Measurements from ENCODE around the gene CISD1. TPM values are rescaled to one million over a fixed set of nuclear protein-coding genes. Genes with fewer than 3 reads are reported as not detected.

CISD1 gene
- polyA plus RNA-seq, 2 of the 4 experiments (the other 2 are of a cell fraction): 48.1 to 102 TPM

DNA sequence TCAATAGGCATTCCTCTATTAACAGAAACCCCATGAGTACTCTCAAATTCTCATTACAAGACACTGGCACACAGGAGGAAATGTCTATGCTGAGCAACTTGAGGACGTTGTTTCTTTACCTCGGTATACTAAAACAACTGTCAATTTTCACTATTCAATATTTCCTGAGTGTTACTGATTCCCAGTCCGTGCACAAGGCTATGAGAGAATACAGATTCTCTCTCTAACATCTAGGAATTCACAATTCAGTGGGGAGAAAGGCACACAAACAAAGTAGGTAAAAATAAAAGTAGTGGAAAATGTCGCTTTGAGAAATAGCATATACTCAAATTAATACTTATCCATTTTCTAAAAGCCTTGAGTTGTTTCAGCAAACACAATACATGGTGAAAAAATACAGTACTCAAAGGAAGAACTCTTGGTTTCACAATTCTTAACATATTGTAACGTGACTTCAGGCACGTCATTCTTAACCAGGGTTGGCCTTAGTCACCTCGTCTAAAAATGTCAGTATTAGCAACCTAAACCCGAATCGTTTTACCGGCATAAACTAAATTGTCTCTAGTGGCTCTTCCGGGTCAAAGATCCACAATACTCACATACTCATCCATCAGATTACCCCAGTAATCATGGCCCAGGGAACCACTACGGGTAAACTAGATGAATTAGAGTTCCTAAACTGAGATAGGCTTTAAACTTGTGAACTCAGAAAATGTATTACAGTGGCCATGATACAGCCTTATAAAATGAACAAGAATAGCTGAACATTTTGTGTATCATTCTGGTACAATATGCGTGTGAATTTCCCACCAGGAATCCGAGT lies 2.7 kb upstream of the CISD1 start:
- Histone ChIP-seq H3K4me3 (peak overlapping the region; percentile 61), H3K27ac (peak overlapping the region; percentile 79 to 94), H3K4me1 (peaks cover 34% of the 10 kb centered on the region; the same call in 2 of the 3 replicates), H3K4me2 (peak overlapping the region; percentile 96), H3K9me3 (no peaks in the 10 kb centered on the region)
- peak; percentile 24 to 46 for DNase-seq (ENCODE audit: low read depth in 1 of 2, low spot score in 1 of 2)
- TF ChIP-seq FOXS1 (CRISPR knock-in tag; IDR thresholded peaks at IDR 0.05) (no peak), CHD4 (IDR thresholded peaks at IDR 0.05; ENCODE audit: borderline replicate concordance) (no peak), HOXA7 (CRISPR knock-in tag; IDR thresholded peaks at IDR 0.05) (no peak), EHMT2 (IDR thresholded peaks at IDR 0.05; ENCODE audit: low read depth) (no peak), TFCP2L1 (CRISPR knock-in tag; IDR thresholded peaks at IDR 0.05) (no peak), CBX8 (IDR thresholded peaks at IDR 0.05) (no peak), HEYL (CRISPR knock-in tag; IDR thresholded peaks at IDR 0.05) (no peak), NFE2L2 (conservative IDR thresholded peaks at IDR 0.05; ENCODE audit: low read length) (no peak), PHF8 (IDR thresholded peaks at IDR 0.05; ENCODE audit: borderline replicate concordance, low read depth) (no peak), ZNF302 (CRISPR knock-in tag; IDR thresholded peaks at IDR 0.05) (no peak), CBX2 (IDR thresholded peaks at IDR 0.05; ENCODE audit: borderline replicate concordance, low read depth) (no peak), HOXB13 (CRISPR knock-in tag; IDR thresholded peaks at IDR 0.05; ENCODE audit: low read depth) (no peak), NPAS2 (CRISPR knock-in tag; IDR thresholded peaks at IDR 0.05; ENCODE audit: borderline replicate concordance) (no peak), HDAC2 (IDR thresholded peaks at IDR 0.05) (no peak)
- TF ChIP-seq, protein P1, sequence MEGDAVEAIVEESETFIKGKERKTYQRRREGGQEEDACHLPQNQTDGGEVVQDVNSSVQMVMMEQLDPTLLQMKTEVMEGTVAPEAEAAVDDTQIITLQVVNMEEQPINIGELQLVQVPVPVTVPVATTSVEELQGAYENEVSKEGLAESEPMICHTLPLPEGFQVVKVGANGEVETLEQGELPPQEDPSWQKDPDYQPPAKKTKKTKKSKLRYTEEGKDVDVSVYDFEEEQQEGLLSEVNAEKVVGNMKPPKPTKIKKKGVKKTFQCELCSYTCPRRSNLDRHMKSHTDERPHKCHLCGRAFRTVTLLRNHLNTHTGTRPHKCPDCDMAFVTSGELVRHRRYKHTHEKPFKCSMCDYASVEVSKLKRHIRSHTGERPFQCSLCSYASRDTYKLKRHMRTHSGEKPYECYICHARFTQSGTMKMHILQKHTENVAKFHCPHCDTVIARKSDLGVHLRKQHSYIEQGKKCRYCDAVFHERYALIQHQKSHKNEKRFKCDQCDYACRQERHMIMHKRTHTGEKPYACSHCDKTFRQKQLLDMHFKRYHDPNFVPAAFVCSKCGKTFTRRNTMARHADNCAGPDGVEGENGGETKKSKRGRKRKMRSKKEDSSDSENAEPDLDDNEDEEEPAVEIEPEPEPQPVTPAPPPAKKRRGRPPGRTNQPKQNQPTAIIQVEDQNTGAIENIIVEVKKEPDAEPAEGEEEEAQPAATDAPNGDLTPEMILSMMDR (IDR thresholded peaks at IDR 0.05): no peak
- TF ChIP-seq, protein P2, sequence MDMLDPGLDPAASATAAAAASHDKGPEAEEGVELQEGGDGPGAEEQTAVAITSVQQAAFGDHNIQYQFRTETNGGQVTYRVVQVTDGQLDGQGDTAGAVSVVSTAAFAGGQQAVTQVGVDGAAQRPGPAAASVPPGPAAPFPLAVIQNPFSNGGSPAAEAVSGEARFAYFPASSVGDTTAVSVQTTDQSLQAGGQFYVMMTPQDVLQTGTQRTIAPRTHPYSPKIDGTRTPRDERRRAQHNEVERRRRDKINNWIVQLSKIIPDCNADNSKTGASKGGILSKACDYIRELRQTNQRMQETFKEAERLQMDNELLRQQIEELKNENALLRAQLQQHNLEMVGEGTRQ (IDR thresholded peaks at IDR 0.05): no peak
- TF ChIP-seq, protein P3, sequence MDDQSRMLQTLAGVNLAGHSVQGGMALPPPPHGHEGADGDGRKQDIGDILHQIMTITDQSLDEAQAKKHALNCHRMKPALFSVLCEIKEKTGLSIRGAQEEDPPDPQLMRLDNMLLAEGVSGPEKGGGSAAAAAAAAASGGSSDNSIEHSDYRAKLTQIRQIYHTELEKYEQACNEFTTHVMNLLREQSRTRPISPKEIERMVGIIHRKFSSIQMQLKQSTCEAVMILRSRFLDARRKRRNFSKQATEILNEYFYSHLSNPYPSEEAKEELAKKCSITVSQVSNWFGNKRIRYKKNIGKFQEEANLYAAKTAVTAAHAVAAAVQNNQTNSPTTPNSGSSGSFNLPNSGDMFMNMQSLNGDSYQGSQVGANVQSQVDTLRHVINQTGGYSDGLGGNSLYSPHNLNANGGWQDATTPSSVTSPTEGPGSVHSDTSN (IDR thresholded peaks at IDR 0.05): no peak
- no peak for FAIRE-seq
- 13% methylated on average over 14 of the region's 14 CpGs for WGBS (ENCODE audit: missing lambda C conversion rate)
- CTCF ChIA-PET: interaction anchor here (1.2 kb wide), 1 partner anchor 89 kb away, joined by 5 read pairs; no protein-coding TSS in a partner anchor
- no peak for ATAC-seq
- POLR2A ChIA-PET: interaction anchor here (0.6 kb wide), 1 partner anchor 25 kb away, joined by 3 read pairs; no protein-coding TSS in a partner anchor

DNA sequence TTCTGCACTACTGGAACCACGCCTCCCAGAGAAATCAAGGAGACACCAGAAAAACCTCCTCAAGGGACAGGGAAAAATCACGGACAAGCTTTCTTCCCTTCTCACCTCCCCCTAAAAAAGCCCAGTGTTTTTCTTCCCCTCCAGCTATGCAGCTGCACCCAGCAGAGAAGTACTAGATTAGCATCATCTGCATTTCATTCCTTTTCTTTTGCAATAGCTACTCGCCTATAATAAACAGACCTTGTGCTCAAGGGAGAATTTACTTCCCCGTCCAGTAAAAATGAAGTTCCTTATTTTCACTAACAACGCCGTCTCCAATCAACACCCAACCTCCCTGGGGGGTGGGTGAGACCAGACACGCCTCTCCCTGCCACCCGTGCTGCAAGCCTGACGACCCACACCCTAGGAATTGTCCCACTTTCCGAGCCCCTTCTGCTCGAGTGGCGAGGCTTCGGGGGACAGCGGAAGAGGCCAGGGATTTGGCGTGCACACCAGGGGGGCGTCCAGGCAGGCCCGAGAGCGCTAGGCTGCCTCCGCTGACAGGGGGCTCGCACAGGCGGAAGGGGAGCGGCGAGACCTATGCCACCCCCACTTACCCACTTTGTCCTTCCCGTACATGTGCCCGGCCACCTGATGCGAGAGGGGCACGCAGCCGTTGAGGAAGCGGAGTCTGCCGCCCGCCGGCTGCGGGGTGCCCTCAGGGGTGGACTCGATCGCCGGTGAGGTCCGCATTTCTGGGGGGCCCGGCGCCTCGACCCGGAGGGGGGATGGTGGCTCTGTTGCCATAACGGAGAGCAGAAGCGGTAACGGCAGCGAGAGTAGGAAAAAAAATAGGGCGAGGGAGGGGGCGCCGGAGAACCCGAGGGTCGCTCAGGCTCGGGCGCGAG lies 1.9 kb upstream of the CISD1 start:
- peak overlapping the region; percentile 96 for H3K4me2 ChIP-seq
- peak overlapping the region; percentile 79 to 94 for H3K27ac ChIP-seq
- ATAC-seq (peak; percentile 6 to 10; a peak in 4 of 6 replicates), DNase-seq (ENCODE audit: low read depth in 1 of 2, low spot score in 1 of 2) (peak in 1 of 2 experiments; percentile 51), FAIRE-seq (no peak)
- peak overlapping the region; percentile 61 for H3K4me3 ChIP-seq
- ChIA-PET CTCF (interaction anchor here (1.2 to 2.9 kb wide), 2 partner anchors 89 to 90 kb away, joined by 5 to 19 read pairs; no protein-coding TSS in a partner anchor), POLR2A (interaction anchor here (0.6 to 2.1 kb wide), 3 partner anchors 25 to 571 kb away, joined by 3 to 11 read pairs (median 3); no protein-coding TSS in a partner anchor)
- peaks cover 34% of the 10 kb centered on the region; the same call in 2 of the 3 replicates for H3K4me1 ChIP-seq
- WGBS (ENCODE audit: missing lambda C conversion rate): 2% methylated on average over 20 of the region's 53 CpGs
- TF ChIP-seq KDM1A (IDR thresholded peaks at IDR 0.05; ENCODE audit: low read depth) (no peak), PHF8 (IDR thresholded peaks at IDR 0.05; ENCODE audit: borderline replicate concordance, low read depth) (peak; percentile 64), NFE2L2 (conservative IDR thresholded peaks at IDR 0.05; ENCODE audit: low read length) (no peak), CEBPB (IDR thresholded peaks at IDR 0.05) (peak in 1 of 2 experiments; percentile 36; a peak in 2 of 4 replicates), CHD2 (IDR thresholded peaks at IDR 0.05; ENCODE audit: low read length, partially characterized antibody) (no peak), CBX2 (IDR thresholded peaks at IDR 0.05; ENCODE audit: borderline replicate concordance, low read depth) (no peak)
- no peaks in the 10 kb centered on the region for H3K9me3 ChIP-seq

Measured in A549 (cell line).